OCI-LY7 (cell line): Measurements from ENCODE around the gene CRYGN.

ENCODE experiments used
- CTCF ChIP-seq: fragments of 200-600 bp; sonication (generic); conservative IDR thresholded peaks from 2 replicates; pipeline ENCODE4 v1.5.1; 2014; ENCODE audit warnings: mild to moderate bottlenecking, antibody characterized with exemption, low read length, moderate library complexity, mixed read lengths
- EZH2phosphoT487 ChIP-seq: fragments of 200-600 bp; sonication (generic); IDR thresholded peaks from 2 replicates; pipeline ENCODE4 v1.6.1; 2018; ENCODE audit warnings: low read depth, borderline replicate concordance, mild to moderate bottlenecking, mixed run types, antibody characterized with exemption, low read length, moderate library complexity, mixed read lengths

DNA sequence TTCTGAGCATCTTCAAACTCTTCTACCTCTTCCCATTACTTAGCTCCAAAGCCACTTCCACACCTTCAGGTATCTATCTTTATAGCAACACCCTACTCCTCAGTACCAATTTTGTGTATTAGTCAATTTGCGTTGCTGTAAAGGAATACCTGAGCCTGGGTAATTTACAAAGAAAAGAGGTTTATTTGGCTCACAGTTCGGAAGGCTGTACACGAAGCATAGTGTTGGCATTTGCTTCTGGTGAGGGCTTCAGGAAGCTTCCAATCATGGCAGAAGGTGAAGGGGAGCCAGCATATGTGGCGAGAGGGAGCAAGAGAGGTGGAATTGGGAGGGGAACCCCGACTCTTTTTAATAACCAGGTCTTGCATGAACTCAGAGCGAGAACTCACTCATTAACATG, 17.6 kb upstream of the CRYGN start:
- TF ChIP-seq CTCF = no peak
- TF ChIP-seq EZH2phosphoT487 = no peak
